GM12878 (cell line): Measurements from ENCODE around the gene DUSP16. TPM values are rescaled to one million over a fixed set of nuclear protein-coding genes. Genes with fewer than 3 reads are reported as not detected.

ENCODE experiments used
- ASH2L ChIP-seq: fragments of 300-600, 200-600 bp; sonication (generic); IDR thresholded peaks from 2 replicates; pipeline ENCODE4 v1.6.1; 2017; ENCODE audit warnings: low read depth, mild to moderate bottlenecking, borderline replicate concordance
- ATF2 ChIP-seq: IDR thresholded peaks from 2 replicates; pipeline ENCODE4 v1.6.1; 2012; ENCODE audit warnings: low read length, inconsistent platforms
- BCLAF1 ChIP-seq: fragments of 450-650 bp; IDR thresholded peaks from 2 replicates; pipeline ENCODE4 v1.6.1; 2017; ENCODE audit warnings: antibody characterized with exemption, mild to moderate bottlenecking, moderate library complexity
- CHD2 ChIP-seq: IDR thresholded peaks from 2 replicates; pipeline ENCODE4 v1.6.1; 2011; ENCODE audit warnings: low read depth, low read length, improper control_type of control experiment, borderline replicate concordance
- CUX1 ChIP-seq: IDR thresholded peaks from 2 replicates; pipeline ENCODE4 v1.6.1; 2012; ENCODE audit warnings: improper control_type of control experiment, low read depth, low read length; ENCODE audit not compliant: insufficient replicate concordance
- DPF2 ChIP-seq: fragments of 450-650 bp; IDR thresholded peaks from 2 replicates; pipeline ENCODE4 v1.6.1; 2017; ENCODE audit warnings: mild to moderate bottlenecking
- EED ChIP-seq: sonication (generic); IDR thresholded peaks from 2 replicates; pipeline ENCODE4 v1.6.1; 2016; ENCODE audit warnings: antibody characterized with exemption, low read depth
- ETV6 ChIP-seq, 2 experiments: fragments of 450-650 bp in 1 of 2; IDR thresholded peaks in 1 of 2; conservative IDR thresholded peaks in 1 of 2; 2 replicates each; pipeline ENCODE4 v1.6.1; 2014; ENCODE audit warnings: antibody characterized with exemption in 1 of 2, borderline replicate concordance in 1 of 2, low read depth in 1 of 2, mild to moderate bottlenecking in 1 of 2, moderate library complexity in 1 of 2
- GABPA ChIP-seq: IDR thresholded peaks from 2 replicates; pipeline ENCODE4 v1.6.1; 2014; ENCODE audit warnings: antibody characterized with exemption, low read depth, mild to moderate bottlenecking, inconsistent platforms
- IKZF2 ChIP-seq, 2 experiments: fragments of 450-650 bp; IDR thresholded peaks; 2 replicates each; pipeline ENCODE4 v1.6.1; 2017; ENCODE audit warnings: mild to moderate bottlenecking in 2 of 2, moderate library complexity in 2 of 2
- JUNB ChIP-seq: IDR thresholded peaks from 2 replicates; pipeline ENCODE4 v1.6.1; 2016; ENCODE audit warnings: antibody characterized with exemption, mild to moderate bottlenecking
- NFXL1 ChIP-seq: fragments of 450-650 bp; IDR thresholded peaks from 2 replicates; pipeline ENCODE4 v1.6.1; 2017; ENCODE audit warnings: antibody characterized with exemption, mild to moderate bottlenecking, borderline replicate concordance
- NR2F1 ChIP-seq: fragments of 450-650 bp; conservative IDR thresholded peaks from 2 replicates; pipeline ENCODE4 v1.6.1; 2017; ENCODE audit warnings: mild to moderate bottlenecking
- PAX8 ChIP-seq: fragments of 450-650 bp; IDR thresholded peaks from 2 replicates; pipeline ENCODE4 v1.6.1; 2017; ENCODE audit warnings: mild to moderate bottlenecking, moderate library complexity
- PBX3 ChIP-seq: IDR thresholded peaks from 2 replicates; pipeline ENCODE4 v1.6.1; 2011; ENCODE audit warnings: mild to moderate bottlenecking, low read depth, low read length, moderate library complexity; ENCODE audit not compliant: insufficient replicate concordance
- RB1 ChIP-seq: fragments of 450-650 bp; formaldehyde crosslinking; IDR thresholded peaks from 2 replicates; pipeline ENCODE4 v1.6.1; 2017; ENCODE audit warnings: mild to moderate bottlenecking, borderline replicate concordance
- SUPT20H ChIP-seq: IDR thresholded peaks from 2 replicates; pipeline ENCODE4 v1.6.1; 2011; ENCODE audit warnings: low read depth, mild to moderate bottlenecking, low read length, moderate library complexity, borderline replicate concordance; ENCODE audit not compliant: control insufficient read depth
- polyA plus RNA-seq, 11 experiments: library from polyadenylated mRNA; depleted of rRNA in 4 of 11; unstranded in 6 of 11; stranded (reverse) in 5 of 11; fragments of >200 nt; fragmentation: Nextera tagmentation in 4 of 11; fragmentation: Illumina TruSeq in 1 of 11; extraction: Ambion mirVana in 4 of 11; extraction: Trizol in 1 of 11; gene quantifications; 1 replicate in 1 of 11; 2 replicates in 10 of 11; pipeline versions ENCODE4 v1.2.1 to v1.2.3, GENCODE V29; 2011 to 2016; ENCODE audit warnings: inconsistent platforms in 2 of 11, missing spikeins in 2 of 11, low read depth in 1 of 11
- total RNA-seq, 4 experiments: library from RNA; depleted of rRNA in 3 of 4; stranded (reverse); fragments of >200 nt in 3 of 4; fragmentation: Illumina TruSeq in 1 of 4; extraction: Trizol in 1 of 4; gene quantifications; 2 replicates each; pipeline versions ENCODE4 v1.2.1 to v1.2.3, GENCODE V29; 2013 to 2021
- TF ChIP-seq, protein P1 (sequence below): fragments of 450-650 bp; IDR thresholded peaks from 2 replicates; pipeline ENCODE4 v1.6.1; 2017; ENCODE audit warnings: mild to moderate bottlenecking

DUSP16 gene
- total and polyA plus RNA-seq, 10 of the 15 experiments (the other 5 are each of a cell fraction or from before 2014, with no cell fraction given) = 3.9 to 75.3 (median 26.8) TPM

GRCh38 chr12:12582895-12583303 is 20.2 kb upstream of the DUSP16 start (continued):
- TF ChIP-seq, protein P1, sequence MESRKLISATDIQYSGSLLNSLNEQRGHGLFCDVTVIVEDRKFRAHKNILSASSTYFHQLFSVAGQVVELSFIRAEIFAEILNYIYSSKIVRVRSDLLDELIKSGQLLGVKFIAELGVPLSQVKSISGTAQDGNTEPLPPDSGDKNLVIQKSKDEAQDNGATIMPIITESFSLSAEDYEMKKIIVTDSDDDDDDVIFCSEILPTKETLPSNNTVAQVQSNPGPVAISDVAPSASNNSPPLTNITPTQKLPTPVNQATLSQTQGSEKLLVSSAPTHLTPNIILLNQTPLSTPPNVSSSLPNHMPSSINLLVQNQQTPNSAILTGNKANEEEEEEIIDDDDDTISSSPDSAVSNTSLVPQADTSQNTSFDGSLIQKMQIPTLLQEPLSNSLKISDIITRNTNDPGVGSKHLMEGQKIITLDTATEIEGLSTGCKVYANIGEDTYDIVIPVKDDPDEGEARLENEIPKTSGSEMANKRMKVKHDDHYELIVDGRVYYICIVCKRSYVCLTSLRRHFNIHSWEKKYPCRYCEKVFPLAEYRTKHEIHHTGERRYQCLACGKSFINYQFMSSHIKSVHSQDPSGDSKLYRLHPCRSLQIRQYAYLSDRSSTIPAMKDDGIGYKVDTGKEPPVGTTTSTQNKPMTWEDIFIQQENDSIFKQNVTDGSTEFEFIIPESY = no peak
- TF ChIP-seq CHD2 = peak; percentile 87
- peak; percentile 60; the same call in 1 of the 2 replicates for TF ChIP-seq GABPA
- TF ChIP-seq ASH2L = no peak
- peak; percentile 99 for TF ChIP-seq JUNB
- TF ChIP-seq PBX3 = peak; percentile 84
- peak in 1 of 2 experiments; percentile 81; a peak in 2 of 4 replicates for TF ChIP-seq ETV6 (conservative IDR thresholded peaks at IDR 0.05 in 1 of 2, IDR thresholded peaks at IDR 0.05 in 1 of 2; ENCODE audit: borderline replicate concordance in 1 of 2, low read depth in 1 of 2)
- peak; percentile 100 for TF ChIP-seq ATF2
- TF ChIP-seq BCLAF1 = no peak
- no peak for TF ChIP-seq SUPT20H
- peak; percentile 97 for TF ChIP-seq DPF2
- TF ChIP-seq NR2F1 = peak; percentile 95
- peak; percentile 87 to 93 for TF ChIP-seq IKZF2 (IDR thresholded peaks at IDR 0.05)
- TF ChIP-seq EED = peak; percentile 96
- no peak for TF ChIP-seq NFXL1
- TF ChIP-seq CUX1 = peak; percentile 99
- TF ChIP-seq RB1 = peak; percentile 30; the same call in 1 of the 2 replicates
- TF ChIP-seq PAX8 = no peak
